ENCODE data around the gene LGALS16.

DNA sequence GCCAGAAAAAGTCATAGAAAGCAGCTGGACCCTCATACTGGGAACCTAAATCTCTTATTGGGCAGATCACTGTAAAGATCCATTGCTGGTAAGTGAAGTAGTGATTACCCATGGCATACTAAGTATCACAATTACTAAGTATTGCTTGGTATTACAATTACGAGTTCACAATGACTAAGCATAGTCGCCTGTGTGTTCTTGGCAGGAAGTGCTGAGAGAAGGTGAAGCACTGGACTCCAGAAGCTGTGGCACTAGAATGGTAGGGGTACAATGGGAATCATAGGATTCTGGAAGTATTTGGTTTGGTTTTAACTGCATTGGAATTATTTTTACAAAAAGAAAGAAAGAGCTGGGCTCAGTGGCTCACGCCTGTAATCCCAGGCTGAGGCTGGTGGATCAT lies 20.3 kb downstream of the LGALS16 start:
- no peak for TF ChIP-seq EZH2 (IDR thresholded peaks at IDR 0.05; ENCODE audit: low read length, missing control alignments)
- TF ChIP-seq, protein P1, sequence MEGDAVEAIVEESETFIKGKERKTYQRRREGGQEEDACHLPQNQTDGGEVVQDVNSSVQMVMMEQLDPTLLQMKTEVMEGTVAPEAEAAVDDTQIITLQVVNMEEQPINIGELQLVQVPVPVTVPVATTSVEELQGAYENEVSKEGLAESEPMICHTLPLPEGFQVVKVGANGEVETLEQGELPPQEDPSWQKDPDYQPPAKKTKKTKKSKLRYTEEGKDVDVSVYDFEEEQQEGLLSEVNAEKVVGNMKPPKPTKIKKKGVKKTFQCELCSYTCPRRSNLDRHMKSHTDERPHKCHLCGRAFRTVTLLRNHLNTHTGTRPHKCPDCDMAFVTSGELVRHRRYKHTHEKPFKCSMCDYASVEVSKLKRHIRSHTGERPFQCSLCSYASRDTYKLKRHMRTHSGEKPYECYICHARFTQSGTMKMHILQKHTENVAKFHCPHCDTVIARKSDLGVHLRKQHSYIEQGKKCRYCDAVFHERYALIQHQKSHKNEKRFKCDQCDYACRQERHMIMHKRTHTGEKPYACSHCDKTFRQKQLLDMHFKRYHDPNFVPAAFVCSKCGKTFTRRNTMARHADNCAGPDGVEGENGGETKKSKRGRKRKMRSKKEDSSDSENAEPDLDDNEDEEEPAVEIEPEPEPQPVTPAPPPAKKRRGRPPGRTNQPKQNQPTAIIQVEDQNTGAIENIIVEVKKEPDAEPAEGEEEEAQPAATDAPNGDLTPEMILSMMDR (conservative IDR thresholded peaks at IDR 0.05 in 1 of 2, IDR thresholded peaks at IDR 0.05 in 1 of 2; ENCODE audit: low read depth in 1 of 2, low read length in 2 of 2): no peak

Measured in fibroblast of lung (primary cell).